OCI-LY3 (cell line): ENCODE results near the gene PAQR9.

Experiments
- H2AFZ ChIP-seq: fragments of 200-600, 300-600 bp; shearing (Covaris generic); 2 replicates; pipeline ENCODE4 v1.6.0; 2014; ENCODE audit warnings: antibody characterized with exemption, low read depth, low read length
- H3K27ac ChIP-seq: fragments of 200-600, 300-600 bp; sonication (generic); 2 replicates; pipeline ENCODE4 v1.5.1; 2014; ENCODE audit warnings: mild to moderate bottlenecking, low read length, moderate library complexity, mixed read lengths
- H3K27me3 ChIP-seq: fragments of 200-600, 300-600 bp; sonication (generic); 2 replicates; pipeline ENCODE4 v1.6.1; 2014; ENCODE audit warnings: low read depth, low read length, mixed read lengths
- H3K36me3 ChIP-seq: fragments of 200-600, 300-600 bp; sonication (generic); replicated peaks from 2 replicates; pipeline ENCODE3; 2014; ENCODE audit warnings: low read depth, low read length, mixed read lengths
- H3K4me1 ChIP-seq: fragments of 300-600, 200-600 bp; sonication (generic); 2 replicates; pipeline ENCODE4 v1.6.1; 2014; ENCODE audit warnings: low read length, mixed read lengths
- H3K4me2 ChIP-seq: fragments of 200-600, 300-600 bp; sonication (generic); 2 replicates; pipeline ENCODE4 v1.6.1; 2014; ENCODE audit warnings: low read length, mixed read lengths
- H3K4me3 ChIP-seq: fragments of 300-600, 200-600 bp; sonication (generic); 2 replicates; pipeline ENCODE4 v1.5.1; 2014; ENCODE audit warnings: antibody characterized with exemption, mild to moderate bottlenecking, low read length, moderate library complexity
- H3K79me2 ChIP-seq: fragments of 300-600, 200-600 bp; shearing (Covaris generic); 2 replicates; pipeline ENCODE4 v1.6.1; 2014; ENCODE audit warnings: mild to moderate bottlenecking, low read length, mixed read lengths
- H3K9ac ChIP-seq: fragments of 300-600, 200-600 bp; shearing (Covaris generic); 2 replicates; pipeline ENCODE4 v1.6.0; 2014; ENCODE audit warnings: mild to moderate bottlenecking, low read length, moderate library complexity
- H3K9me3 ChIP-seq: fragments of 200-600, 300-600 bp; shearing (Covaris generic); 2 replicates; pipeline ENCODE4 v1.6.1; 2014; ENCODE audit warnings: low read length, mixed read lengths; ENCODE audit not compliant: insufficient read depth
- H4K20me1 ChIP-seq: fragments of 200-600, 300-600 bp; sonication (generic); 2 replicates; pipeline ENCODE4 v1.6.1; 2016; ENCODE audit warnings: low read length, mixed read lengths; ENCODE audit not compliant: insufficient read depth
- CTCF ChIP-seq: fragments of 200-600, 300-600 bp; sonication (generic); IDR thresholded peaks from 2 replicates; pipeline ENCODE4 v1.5.1; 2014; ENCODE audit warnings: antibody characterized with exemption, low read length, low read depth
- EZH2phosphoT487 ChIP-seq: fragments of 200-600 bp; shearing (Covaris generic); IDR thresholded peaks from 2 replicates; pipeline ENCODE4 v1.6.1; 2018; ENCODE audit warnings: antibody characterized with exemption, mixed run types, low read depth

PAQR9 gene

GRCh38 chr3:143001034-143001368 is 37.5 kb upstream of the PAQR9 start:
- Histone ChIP-seq H3K9ac (peak overlapping the region; percentile 90), H3K27ac (peak overlapping the region; percentile 82), H3K9me3 (no peaks in the 10 kb centered on the region), H3K4me2 (peak overlapping the region; percentile 93), H2AFZ (peak overlapping the region; percentile 93), H3K4me1 (peaks cover 22% of the 10 kb centered on the region), H3K27me3 (no peaks in the 10 kb centered on the region), H3K79me2 (peaks cover 58% of the 10 kb centered on the region), H3K36me3 (peaks cover 3% of the 10 kb centered on the region), H3K4me3 (peak overlapping the region; percentile 84), H4K20me1 (peaks cover 19% of the 10 kb centered on the region)
- TF ChIP-seq CTCF (no peak), EZH2phosphoT487 (no peak)

GRCh38 chr3:143000528-143000927 is 37.1 kb upstream of the PAQR9 start:
- Histone ChIP-seq H3K27ac (peak overlapping the region; percentile 82), H3K9me3 (no peaks in the 10 kb centered on the region), H3K4me1 (peaks cover 22% of the 10 kb centered on the region), H3K27me3 (no peaks in the 10 kb centered on the region), H3K9ac (peak overlapping the region; percentile 90), H3K79me2 (peaks cover 53% of the 10 kb centered on the region), H4K20me1 (peaks cover 14% of the 10 kb centered on the region), H3K4me3 (peak overlapping the region; percentile 84), H3K4me2 (peak overlapping the region; percentile 93), H2AFZ (peak overlapping the region; percentile 93), H3K36me3 (peaks cover 3% of the 10 kb centered on the region)
- no peak for TF ChIP-seq EZH2phosphoT487
- TF ChIP-seq CTCF = no peak

- no peaks in the 10 kb centered on the region for H3K9me3 ChIP-seq
- H3K4me3 ChIP-seq = peak overlapping the region; percentile 84
- no peaks in the 10 kb centered on the region for H3K36me3 ChIP-seq
- TF ChIP-seq CTCF = no peak
- TF ChIP-seq EZH2phosphoT487 = no peak
- no peak overlapping the region for H3K9ac ChIP-seq
- peaks cover 47% of the 10 kb centered on the region for H3K79me2 ChIP-seq
- peaks cover 15% of the 10 kb centered on the region for H3K4me1 ChIP-seq
- no peaks in the 10 kb centered on the region for H3K27me3 ChIP-seq
- peak overlapping the region; percentile 93 for H3K4me2 ChIP-seq
- no peak overlapping the region for H3K27ac ChIP-seq
- peaks cover 8% of the 10 kb centered on the region for H4K20me1 ChIP-seq
- no peak overlapping the region for H2AFZ ChIP-seq
Measured at GRCh38 chr3:142999881-143000280, 36.4 kb upstream of the PAQR9 start.

GRCh38 chr3:142998439-142998838 is 35.0 kb upstream of the PAQR9 start:
- TF ChIP-seq EZH2phosphoT487 (no peak), CTCF (no peak)
- H3K4me2 ChIP-seq = no peak overlapping the region
- H3K27me3 ChIP-seq = no peaks in the 10 kb centered on the region
- peaks cover 13% of the 10 kb centered on the region for H3K4me1 ChIP-seq
- H3K27ac ChIP-seq = no peak overlapping the region
- H2AFZ ChIP-seq = no peak overlapping the region
- H4K20me1 ChIP-seq = no peaks in the 10 kb centered on the region
- H3K36me3 ChIP-seq = no peaks in the 10 kb centered on the region
- H3K4me3 ChIP-seq = no peak overlapping the region
- H3K9ac ChIP-seq = no peak overlapping the region
- H3K9me3 ChIP-seq = no peaks in the 10 kb centered on the region
- H3K79me2 ChIP-seq = peaks cover 33% of the 10 kb centered on the region
